Measurements from ENCODE around the gene OSBPL9. TPM values are rescaled to one million over a fixed set of nuclear protein-coding genes. Genes with fewer than 3 reads are reported as not detected.

The OSBPL9 gene
- polyA plus RNA-seq, 1 donor (not counting 4 experiments of a cell fraction or from before 2014, with no cell fraction given), result 62.7 TPM

DNA sequence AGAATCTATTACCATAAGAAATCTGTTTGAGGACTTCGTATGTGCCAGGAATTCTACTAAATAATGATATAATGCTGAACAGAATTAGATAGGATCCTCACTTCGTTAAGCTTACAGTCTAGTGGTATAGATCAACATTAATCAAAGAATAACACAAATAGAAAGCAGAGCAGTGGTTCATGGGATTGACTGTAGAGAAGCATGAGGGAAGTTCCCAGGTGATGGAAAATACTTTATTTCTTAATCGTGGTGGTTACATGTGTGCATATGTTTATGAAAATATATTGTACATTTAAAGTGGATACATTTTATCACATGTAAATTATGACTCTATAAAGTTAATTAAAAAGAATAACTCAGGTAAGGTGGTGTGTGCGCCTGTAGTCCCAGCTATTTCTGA lies 110.5 kb downstream of the OSBPL9 start:
- dilution Hi-C loops (cut with MboI; ENCODE audit: extremely low pct_ligation_motif_present, low sequenced_read_pairs), result no loop called here
- Histone ChIP-seq H3K4me1 (ENCODE audit: control insufficient read depth, extremely low read depth, insufficient read depth, low read length) (peaks cover 8% of the 10 kb centered on the region), H3K4me3 (ENCODE audit: control insufficient read depth in 2 of 3, extremely low read depth in 1 of 3, insufficient read depth in 2 of 3, low read depth in 1 of 3, low read length in 3 of 3) (no peak overlapping the region), H3K36me3 (ENCODE audit: control insufficient read depth in 2 of 2, extremely low read depth in 1 of 2, insufficient read depth in 2 of 2, low read length in 2 of 2) (no peaks in the 10 kb centered on the region), H3K79me2 (ENCODE audit: control insufficient read depth, insufficient read depth, low read length) (peaks cover 17% of the 10 kb centered on the region), H3K27ac (ENCODE audit: control insufficient read depth, insufficient read depth, low read length) (no peak overlapping the region), H3K9me1 (ENCODE audit: control insufficient read depth, extremely low read depth, insufficient read depth, low read length) (no peaks in the 10 kb centered on the region), H2AFZ (ENCODE audit: control insufficient read depth, low read length) (no peak overlapping the region), H4K20me1 (ENCODE audit: control insufficient read depth, extremely low read depth, insufficient read depth, low read length) (no peaks in the 10 kb centered on the region), H3K9ac (ENCODE audit: control insufficient read depth, extremely low read depth, insufficient read depth, low read length) (no peak overlapping the region), H3K9me3 (ENCODE audit: control insufficient read depth, low read depth, low read length) (no peaks in the 10 kb centered on the region), H3K4me2 (ENCODE audit: control insufficient read depth, extremely low read depth, insufficient read depth, low read depth, low read length) (no peak overlapping the region), H3K27me3 (ENCODE audit: control insufficient read depth, extremely low read depth, insufficient read depth, low read length) (no peaks in the 10 kb centered on the region)
- TF ChIP-seq EZH2 (IDR thresholded peaks at IDR 0.05; ENCODE audit: low read length), result no peak
- TF ChIP-seq, protein P1, sequence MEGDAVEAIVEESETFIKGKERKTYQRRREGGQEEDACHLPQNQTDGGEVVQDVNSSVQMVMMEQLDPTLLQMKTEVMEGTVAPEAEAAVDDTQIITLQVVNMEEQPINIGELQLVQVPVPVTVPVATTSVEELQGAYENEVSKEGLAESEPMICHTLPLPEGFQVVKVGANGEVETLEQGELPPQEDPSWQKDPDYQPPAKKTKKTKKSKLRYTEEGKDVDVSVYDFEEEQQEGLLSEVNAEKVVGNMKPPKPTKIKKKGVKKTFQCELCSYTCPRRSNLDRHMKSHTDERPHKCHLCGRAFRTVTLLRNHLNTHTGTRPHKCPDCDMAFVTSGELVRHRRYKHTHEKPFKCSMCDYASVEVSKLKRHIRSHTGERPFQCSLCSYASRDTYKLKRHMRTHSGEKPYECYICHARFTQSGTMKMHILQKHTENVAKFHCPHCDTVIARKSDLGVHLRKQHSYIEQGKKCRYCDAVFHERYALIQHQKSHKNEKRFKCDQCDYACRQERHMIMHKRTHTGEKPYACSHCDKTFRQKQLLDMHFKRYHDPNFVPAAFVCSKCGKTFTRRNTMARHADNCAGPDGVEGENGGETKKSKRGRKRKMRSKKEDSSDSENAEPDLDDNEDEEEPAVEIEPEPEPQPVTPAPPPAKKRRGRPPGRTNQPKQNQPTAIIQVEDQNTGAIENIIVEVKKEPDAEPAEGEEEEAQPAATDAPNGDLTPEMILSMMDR (optimal IDR thresholded peaks at IDR 0.05 in 1 of 3, IDR thresholded peaks at IDR 0.05 in 1 of 3, conservative IDR thresholded peaks at IDR 0.05 in 1 of 3; ENCODE audit: extremely low read depth in 1 of 3, insufficient read depth in 2 of 3, low read length in 3 of 3), result no peak
- no peak for FAIRE-seq
- DNase-seq (ENCODE audit: low read depth, low spot score), result no peak

DNA sequence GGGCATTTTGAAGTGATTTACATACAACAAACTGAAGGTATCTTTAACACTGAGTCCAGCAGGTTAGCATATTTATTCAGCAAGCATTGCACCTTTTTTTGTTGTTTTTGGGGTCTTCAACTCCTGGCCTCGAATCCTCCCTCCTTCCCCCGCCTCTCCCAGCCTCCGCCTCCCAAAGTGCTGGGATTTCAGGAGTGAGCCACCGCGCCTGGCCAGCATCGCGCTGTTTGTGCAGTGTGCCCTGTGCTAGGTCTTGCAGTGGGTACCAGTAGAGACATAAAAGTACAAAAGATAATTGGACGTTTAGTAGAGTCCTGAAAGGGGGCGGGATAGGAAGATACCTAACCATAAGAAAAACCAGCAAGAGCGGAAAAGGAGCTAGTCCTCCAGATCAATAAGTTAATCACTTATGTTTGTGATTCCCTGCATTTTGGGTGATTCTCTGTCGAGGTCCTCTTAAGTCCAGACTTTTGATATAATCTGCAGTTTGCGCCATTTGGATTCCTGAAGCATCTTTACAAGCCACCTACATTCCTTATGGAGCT lies 111.8 kb downstream of the OSBPL9 start:
- H3K9me1 ChIP-seq (ENCODE audit: control insufficient read depth, extremely low read depth, insufficient read depth, low read length), result no peaks in the 10 kb centered on the region
- no peaks in the 10 kb centered on the region for H4K20me1 ChIP-seq (ENCODE audit: control insufficient read depth, extremely low read depth, insufficient read depth, low read length)
- no peaks in the 10 kb centered on the region for H3K9me3 ChIP-seq (ENCODE audit: control insufficient read depth, low read depth, low read length)
- TF ChIP-seq, protein P1 (optimal IDR thresholded peaks at IDR 0.05 in 1 of 3, IDR thresholded peaks at IDR 0.05 in 1 of 3, conservative IDR thresholded peaks at IDR 0.05 in 1 of 3; ENCODE audit: extremely low read depth in 1 of 3, insufficient read depth in 2 of 3, low read length in 3 of 3), result no peak
- no peak for TF ChIP-seq EZH2 (IDR thresholded peaks at IDR 0.05; ENCODE audit: low read length)
- H3K4me1 ChIP-seq (ENCODE audit: control insufficient read depth, extremely low read depth, insufficient read depth, low read length), result peaks cover 8% of the 10 kb centered on the region
- H3K27me3 ChIP-seq (ENCODE audit: control insufficient read depth, extremely low read depth, insufficient read depth, low read length), result no peaks in the 10 kb centered on the region
- peak overlapping the region; percentile 67 for H3K4me2 ChIP-seq (ENCODE audit: control insufficient read depth, extremely low read depth, insufficient read depth, low read depth, low read length)
- no peak overlapping the region for H2AFZ ChIP-seq (ENCODE audit: control insufficient read depth, low read length)
- dilution Hi-C loops (cut with MboI; ENCODE audit: extremely low pct_ligation_motif_present, low sequenced_read_pairs), result no loop called here
- peak overlapping the region; percentile 43 to 80 (median 80) for H3K4me3 ChIP-seq (ENCODE audit: control insufficient read depth in 2 of 3, extremely low read depth in 1 of 3, insufficient read depth in 2 of 3, low read depth in 1 of 3, low read length in 3 of 3)
- no peak overlapping the region for H3K27ac ChIP-seq (ENCODE audit: control insufficient read depth, insufficient read depth, low read length)
- no peak for DNase-seq (ENCODE audit: low read depth, low spot score)
- peak; percentile 17 for FAIRE-seq
- no peaks in the 10 kb centered on the region for H3K36me3 ChIP-seq (ENCODE audit: control insufficient read depth in 2 of 2, extremely low read depth in 1 of 2, insufficient read depth in 2 of 2, low read length in 2 of 2)
- H3K79me2 ChIP-seq (ENCODE audit: control insufficient read depth, insufficient read depth, low read length), result peaks cover 27% of the 10 kb centered on the region
- H3K9ac ChIP-seq (ENCODE audit: control insufficient read depth, extremely low read depth, insufficient read depth, low read length), result peak overlapping the region; percentile 79

Data from keratinocyte (primary cell).